H1 (cell line): ENCODE measurements around the gene RYR3. TPM values are rescaled to one million over a fixed set of nuclear protein-coding genes. Genes with fewer than 3 reads are reported as not detected.

Experiments
- CBX5 ChIP-seq: fragments of 300-800, 300-1000 bp; sonication (generic); IDR thresholded peaks from 2 replicates; pipeline ENCODE4 v1.7.1; 2016; ENCODE audit warnings: antibody characterized with exemption, low read length, low read depth
- FOSL1 ChIP-seq: IDR thresholded peaks from 2 replicates; pipeline ENCODE4 v1.6.1; 2011; ENCODE audit warnings: mild to moderate bottlenecking, low read depth, low read length, moderate library complexity; ENCODE audit not compliant: insufficient read depth
- GABPA ChIP-seq: IDR thresholded peaks from 2 replicates; pipeline ENCODE4 v1.6.1; 2011; ENCODE audit warnings: mild to moderate bottlenecking, low read length, moderate library complexity, borderline replicate concordance; ENCODE audit not compliant: insufficient read depth
- polyA plus RNA-seq, 7 experiments: library from polyadenylated mRNA; depleted of rRNA in 3 of 7; stranded (reverse) in 5 of 7; unstranded in 2 of 7; fragments of >200 nt in 5 of 7; fragments of 200-250 nt in 2 of 7; gene quantifications; 1 replicate in 5 of 7; 2 replicates in 1 of 7; 4 replicates in 1 of 7; pipeline versions ENCODE4 v1.2.1 to v1.2.3, GENCODE V29; 2011 to 2013; ENCODE audit warnings: missing spikeins in 2 of 7, mixed read lengths in 2 of 7
- total RNA-seq: library from RNA; stranded (reverse); fragmentation: NEBNext Ultra II Directional; extraction: Animal tissue kit (Norgen Biotek cat#: 25700); gene quantifications from 2 replicates; pipeline ENCODE4 v1.2.1, GENCODE V29; 2021

RYR3 gene
- total and polyA plus RNA-seq, 2 of the 8 experiments (the other 6 are each of a cell fraction or from before 2014, with no cell fraction given) = 0.33 to 3.4 TPM

- no peak for TF ChIP-seq FOSL1
- no peak for TF ChIP-seq CBX5
- TF ChIP-seq GABPA = no peak
- TF ChIP-seq, all 59 proteins: peak for 0
Observed at GRCh38 chr15:33476908-33477307, 166.1 kb downstream of the RYR3 start (continued).
